SK-N-SH treated with all-trans-retinoic acid at 6 μM for 48 hours (cell line): ENCODE results near the gene CHCHD6.

ENCODE experiments used
- ESRRG ChIP-seq: fragments of 250-450 bp; sonication (Bioruptor Pico); IDR thresholded peaks from 2 replicates; pipeline ENCODE4 v1.6.1; 2021; ENCODE audit warnings: mild to moderate bottlenecking
- TSHZ2 ChIP-seq: fragments of 250-450 bp; sonication (Bioruptor Pico); IDR thresholded peaks from 2 replicates; pipeline ENCODE4 v1.5.0; 2020; ENCODE audit warnings: mild to moderate bottlenecking, moderate library complexity
- ZC3H10 ChIP-seq: fragments of 250-450 bp; sonication (Bioruptor Pico); IDR thresholded peaks from 2 replicates; pipeline ENCODE4 v1.5.1; 2021; ENCODE audit warnings: mild to moderate bottlenecking, moderate library complexity
- TF ChIP-seq, protein P1 (sequence below): fragments of 250-450 bp; sonication (Bioruptor Pico); IDR thresholded peaks from 2 replicates; pipeline ENCODE4 v1.5.1; 2020; ENCODE audit warnings: low read depth, mild to moderate bottlenecking, moderate library complexity
- TF ChIP-seq, protein P2 (sequence below): fragments of 250-450 bp; sonication (Bioruptor Pico); IDR thresholded peaks from 2 replicates; pipeline ENCODE4 v1.8.0; 2020; ENCODE audit warnings: mild to moderate bottlenecking, moderate library complexity, borderline replicate concordance

- TF ChIP-seq TSHZ2 (no peak), ESRRG (CRISPR knock-in tag) (no peak), ZC3H10 (no peak)
- TF ChIP-seq, protein P1, sequence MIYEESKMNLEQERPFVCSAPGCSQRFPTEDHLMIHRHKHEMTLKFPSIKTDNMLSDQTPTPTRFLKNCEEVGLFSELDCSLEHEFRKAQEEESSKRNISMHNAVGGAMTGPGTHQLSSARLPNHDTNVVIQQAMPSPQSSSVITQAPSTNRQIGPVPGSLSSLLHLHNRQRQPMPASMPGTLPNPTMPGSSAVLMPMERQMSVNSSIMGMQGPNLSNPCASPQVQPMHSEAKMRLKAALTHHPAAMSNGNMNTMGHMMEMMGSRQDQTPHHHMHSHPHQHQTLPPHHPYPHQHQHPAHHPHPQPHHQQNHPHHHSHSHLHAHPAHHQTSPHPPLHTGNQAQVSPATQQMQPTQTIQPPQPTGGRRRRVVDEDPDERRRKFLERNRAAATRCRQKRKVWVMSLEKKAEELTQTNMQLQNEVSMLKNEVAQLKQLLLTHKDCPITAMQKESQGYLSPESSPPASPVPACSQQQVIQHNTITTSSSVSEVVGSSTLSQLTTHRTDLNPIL (CRISPR knock-in tag): no peak
- TF ChIP-seq, protein P2, sequence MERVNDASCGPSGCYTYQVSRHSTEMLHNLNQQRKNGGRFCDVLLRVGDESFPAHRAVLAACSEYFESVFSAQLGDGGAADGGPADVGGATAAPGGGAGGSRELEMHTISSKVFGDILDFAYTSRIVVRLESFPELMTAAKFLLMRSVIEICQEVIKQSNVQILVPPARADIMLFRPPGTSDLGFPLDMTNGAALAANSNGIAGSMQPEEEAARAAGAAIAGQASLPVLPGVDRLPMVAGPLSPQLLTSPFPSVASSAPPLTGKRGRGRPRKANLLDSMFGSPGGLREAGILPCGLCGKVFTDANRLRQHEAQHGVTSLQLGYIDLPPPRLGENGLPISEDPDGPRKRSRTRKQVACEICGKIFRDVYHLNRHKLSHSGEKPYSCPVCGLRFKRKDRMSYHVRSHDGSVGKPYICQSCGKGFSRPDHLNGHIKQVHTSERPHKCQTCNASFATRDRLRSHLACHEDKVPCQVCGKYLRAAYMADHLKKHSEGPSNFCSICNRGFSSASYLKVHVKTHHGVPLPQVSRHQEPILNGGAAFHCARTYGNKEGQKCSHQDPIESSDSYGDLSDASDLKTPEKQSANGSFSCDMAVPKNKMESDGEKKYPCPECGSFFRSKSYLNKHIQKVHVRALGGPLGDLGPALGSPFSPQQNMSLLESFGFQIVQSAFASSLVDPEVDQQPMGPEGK: no peak
These were observed 37.9 kb upstream of the CHCHD6 start for GRCh38 chr3:126665959-126666657.
